Erythroblast (primary cell): ENCODE measurements around the gene YPEL2.
A peak's percentile ranks its signal among the peaks of the same experiment; 100 is the strongest.

Experiments used
- DNase-seq, 2 experiments: peaks; one replicate each; lab custom pipeline; 2025; lab: John Stamatoyannopoulos, UW
- GATA1 ChIP-seq: IDR thresholded peaks from 2 replicates; pipeline ENCODE4 v1.6.1; 2011; ENCODE audit warnings: low read depth, mild to moderate bottlenecking, control low read depth, low read length, moderate library complexity
- POLR2A ChIP-seq: IDR thresholded peaks from 2 replicates; pipeline ENCODE4 v1.6.1; 2011; ENCODE audit warnings: mild to moderate bottlenecking, low read length

YPEL2 gene

DNA sequence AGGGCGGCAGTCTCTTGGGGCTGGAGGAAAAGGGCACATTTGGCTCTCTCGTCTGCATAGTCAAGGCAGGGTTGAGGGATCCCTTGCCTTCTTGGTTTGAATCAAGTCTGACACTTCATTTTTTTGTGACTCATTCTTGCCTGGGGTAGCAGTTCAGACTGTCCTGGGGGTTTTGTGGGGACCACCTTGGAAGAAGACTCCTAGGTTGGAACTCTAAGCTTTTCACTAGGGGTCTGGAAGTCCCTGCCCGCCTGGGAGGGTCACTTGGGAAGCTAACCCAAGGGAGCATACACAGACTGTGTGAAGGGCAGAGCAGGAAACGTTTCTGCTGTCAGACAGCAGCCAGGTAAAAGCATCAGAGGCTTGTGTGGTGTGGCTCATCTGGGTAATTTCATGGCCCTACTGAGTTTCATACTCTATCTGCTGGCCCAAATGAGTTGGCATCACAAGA lies 11.3 kb downstream of the YPEL2 start:
- no peak for DNase-seq

DNA sequence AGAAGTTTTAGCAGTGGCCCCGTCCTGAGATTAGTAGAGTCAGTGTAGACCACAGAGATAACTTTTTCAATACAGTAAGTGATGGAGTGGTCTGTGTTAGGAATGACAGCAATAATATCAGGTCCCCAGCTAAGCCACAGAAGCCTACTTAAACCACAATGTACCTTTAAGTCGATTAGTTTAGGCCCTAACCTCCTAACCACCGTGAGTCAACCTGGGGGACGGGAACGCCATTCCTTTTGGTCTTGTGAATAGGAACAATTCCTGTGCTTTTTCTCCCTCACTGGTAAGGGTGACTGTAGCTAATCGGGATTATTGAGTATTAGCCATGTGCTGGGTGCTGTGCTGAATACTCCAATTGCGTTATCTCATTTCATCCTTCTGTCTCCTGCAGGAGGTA lies 14.0 kb downstream of the YPEL2 start:
- DNase-seq, result no peak
- TF ChIP-seq POLR2A (no peak), GATA1 (no peak)

More for the DNA sequence above, 11.3 kb downstream of the YPEL2 start:
- TF ChIP-seq GATA1 (no peak), POLR2A (no peak)

DNA sequence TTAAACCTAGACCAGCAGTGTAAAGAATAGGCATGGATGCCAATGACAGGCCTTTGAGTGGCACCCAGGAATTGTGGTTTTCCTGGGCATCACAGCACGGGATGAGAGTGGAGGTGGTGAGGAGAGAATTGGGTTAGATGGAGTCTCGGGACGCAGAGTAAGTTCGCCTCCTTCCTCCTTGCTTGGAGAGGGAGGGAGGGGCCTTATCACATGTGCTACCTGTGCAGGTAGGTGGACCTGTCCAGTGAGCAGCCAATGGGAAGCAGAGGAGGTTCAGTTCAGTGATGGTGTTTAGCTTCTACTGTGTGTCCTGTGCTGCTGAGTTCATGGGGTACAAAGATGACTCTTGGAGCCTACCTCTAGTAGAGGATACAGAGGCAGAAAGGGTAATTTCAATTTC lies 14.9 kb downstream of the YPEL2 start:
- no peak for TF ChIP-seq GATA1
- no peak for TF ChIP-seq POLR2A
- DNase-seq, result no peak

DNA sequence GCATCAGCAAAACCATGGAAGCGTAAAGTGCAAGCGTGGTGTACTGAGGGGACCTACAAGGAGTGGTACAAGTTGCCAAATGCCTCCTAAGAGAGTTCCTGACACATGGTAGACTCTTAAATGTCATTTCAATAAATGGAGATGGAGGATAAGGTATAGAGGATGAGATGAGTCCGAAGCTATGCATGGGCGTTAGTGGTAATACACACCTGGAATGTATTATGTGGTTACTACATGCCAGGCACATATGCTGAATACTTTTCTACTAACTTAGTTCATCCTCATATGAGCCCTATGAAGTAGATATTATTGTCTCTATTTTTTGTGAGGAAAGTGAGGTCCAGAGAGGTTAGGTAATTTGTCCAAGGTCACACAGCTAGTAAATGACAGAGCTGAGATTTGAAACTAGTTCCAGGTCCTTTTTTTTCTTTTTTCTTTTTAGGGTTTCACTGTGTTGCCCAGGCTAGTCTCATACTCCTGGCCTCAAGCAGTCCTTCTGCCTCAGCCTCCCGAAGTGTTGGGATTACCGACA lies 15.5 kb downstream of the YPEL2 start:
- TF ChIP-seq POLR2A, result no peak
- TF ChIP-seq GATA1, result no peak
- DNase-seq, result no peak

DNA sequence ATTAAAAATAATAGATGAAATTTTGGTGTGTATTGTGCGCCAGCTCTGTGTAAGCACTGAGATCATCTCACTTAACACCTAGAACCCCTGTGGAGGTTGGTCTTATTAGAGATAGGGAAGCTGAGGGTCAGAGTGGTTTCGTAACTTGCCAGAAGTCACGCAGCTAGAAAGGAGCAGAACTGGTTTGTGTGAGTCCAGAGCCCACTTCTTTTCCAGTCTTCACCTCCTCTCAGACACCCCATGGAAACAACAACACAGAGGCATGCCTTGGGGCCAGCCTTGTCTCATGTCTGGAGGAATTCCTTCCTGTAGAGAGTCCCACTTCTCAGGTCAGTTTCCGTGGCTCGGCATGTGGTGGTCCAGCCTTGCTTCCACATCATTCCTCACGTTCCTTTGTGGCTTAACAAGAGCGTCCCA lies 16.5 kb downstream of the YPEL2 start:
- TF ChIP-seq GATA1 (no peak), POLR2A (no peak)
- DNase-seq, result no peak

DNA sequence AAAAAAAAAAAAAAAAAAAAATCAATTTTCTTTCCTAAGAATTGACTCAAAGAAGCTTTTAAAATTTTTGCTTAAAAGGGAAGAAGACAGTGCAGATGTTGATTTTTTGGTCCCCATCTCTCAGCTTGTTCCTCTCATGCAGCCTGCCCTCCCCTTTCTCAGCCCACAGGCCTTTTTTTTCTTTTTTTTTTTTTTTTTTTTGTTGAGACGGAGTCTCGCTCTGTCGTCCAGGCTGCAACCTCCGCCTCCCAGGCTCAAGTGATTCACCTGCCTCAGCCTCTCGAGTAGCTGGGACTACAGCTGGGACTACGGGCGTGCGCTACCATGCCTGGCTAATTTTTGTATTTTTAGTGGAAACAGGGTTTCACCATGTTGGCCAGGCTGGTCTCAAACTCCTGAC lies 17.7 kb downstream of the YPEL2 start:
- DNase-seq, result no peak
- no peak for TF ChIP-seq POLR2A
- no peak for TF ChIP-seq GATA1

DNA sequence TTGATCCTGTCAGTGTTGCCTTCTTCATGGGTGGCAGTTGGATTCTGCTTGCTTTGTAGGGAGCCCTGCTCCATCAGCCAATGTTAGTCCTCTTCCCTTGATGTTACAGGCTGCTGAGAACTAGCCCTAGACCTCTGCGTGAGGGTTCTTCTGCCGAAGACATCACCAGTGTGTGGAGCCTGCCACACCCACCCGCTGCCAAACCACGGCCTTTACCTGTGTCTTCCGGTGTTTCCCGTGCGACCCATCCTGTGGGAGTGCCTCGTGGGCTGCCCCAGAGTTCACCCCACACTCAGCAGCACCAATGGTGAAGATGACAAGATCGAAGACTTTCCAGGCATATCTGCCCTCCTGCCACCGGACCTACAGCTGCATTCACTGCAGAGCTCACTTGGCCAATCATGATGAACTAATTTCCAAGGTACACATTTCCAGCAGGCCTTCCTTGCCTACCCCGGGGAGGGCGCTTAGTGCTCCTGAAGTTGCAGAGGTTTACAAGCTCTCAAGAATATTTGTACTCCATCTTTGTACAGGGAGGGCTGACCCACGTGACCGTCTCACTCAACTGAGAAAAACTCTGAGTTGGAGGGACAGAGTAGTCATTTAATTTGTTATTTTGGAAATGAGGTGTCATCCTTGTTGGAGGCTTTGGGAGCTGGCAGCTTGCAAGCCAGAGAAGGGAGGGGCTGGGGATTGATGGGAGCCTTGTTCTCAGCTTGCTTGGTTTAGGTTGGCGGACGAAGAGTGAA lies 21.8 kb downstream of the YPEL2 start:
- no peak for DNase-seq
- TF ChIP-seq GATA1 (no peak), POLR2A (no peak)

DNA sequence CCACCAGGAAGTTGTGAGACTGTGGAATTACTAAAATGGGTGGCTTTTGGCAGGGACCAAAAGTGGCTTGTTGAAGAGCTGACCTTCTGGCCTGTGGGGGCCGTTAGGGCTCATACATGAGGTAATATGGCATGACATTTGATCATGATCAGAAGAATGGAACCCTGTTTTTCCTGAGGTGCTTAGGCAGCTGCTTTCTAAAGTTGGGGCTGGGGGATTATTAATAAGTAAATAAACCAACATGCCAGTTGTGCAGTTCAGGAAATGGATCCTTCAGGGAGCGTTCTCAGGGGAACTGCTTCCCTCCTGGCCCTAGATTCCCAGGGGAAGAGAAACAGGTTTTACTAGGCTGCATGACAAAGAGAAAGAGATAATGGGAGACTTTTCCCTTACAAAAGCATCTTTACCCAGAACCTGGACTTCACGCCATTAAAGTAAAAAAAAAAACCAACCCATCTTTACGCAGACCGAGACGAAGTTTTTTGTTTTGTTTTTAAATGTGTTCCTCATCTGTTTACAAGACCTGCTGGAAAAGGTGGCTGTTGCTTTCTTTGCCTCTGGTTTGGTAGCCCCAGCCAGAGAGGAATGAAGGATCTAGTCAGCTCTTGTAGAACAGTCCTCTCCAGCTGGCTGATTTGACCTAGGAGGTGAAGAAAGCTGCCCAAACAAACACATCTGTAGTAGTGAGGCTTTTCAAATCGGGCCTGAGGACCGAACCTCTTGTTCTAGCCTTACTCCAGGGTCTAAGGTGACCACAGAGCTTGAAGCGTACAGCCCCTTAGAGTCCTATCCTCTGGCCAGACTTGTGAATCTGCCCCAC lies 22.7 kb downstream of the YPEL2 start:
- TF ChIP-seq POLR2A, result no peak
- no peak for TF ChIP-seq GATA1

DNA sequence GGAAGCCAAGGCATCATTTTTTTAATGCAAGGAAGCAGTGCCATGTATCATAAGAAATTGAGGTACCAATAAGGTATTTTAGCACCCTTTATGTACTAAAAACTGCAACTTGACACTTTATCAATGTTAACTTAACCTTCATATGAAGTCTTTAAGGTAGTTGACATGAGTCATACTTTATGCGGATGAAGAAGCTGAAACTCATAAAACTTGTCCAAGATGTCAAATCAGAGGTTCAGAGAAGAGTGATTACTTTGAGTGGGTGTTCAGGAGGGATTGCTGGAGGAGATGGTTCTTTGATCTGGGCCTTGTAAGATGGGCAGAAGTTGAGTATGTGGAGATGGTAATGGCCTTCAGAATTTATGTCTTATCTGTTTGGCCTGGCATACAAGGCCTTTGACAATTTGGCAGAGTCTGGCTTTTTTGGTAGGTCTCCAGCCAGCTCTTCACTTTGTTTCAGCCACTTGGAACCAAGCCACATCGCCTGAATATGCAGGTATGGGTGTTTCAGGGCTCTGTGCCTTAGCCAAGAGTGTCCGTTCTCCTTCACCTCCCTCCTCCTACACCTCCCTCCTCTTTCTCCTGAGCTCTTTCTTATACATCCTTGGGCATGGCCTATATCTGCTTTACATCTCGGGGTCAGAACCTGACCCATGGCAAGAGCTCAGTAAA lies 23.7 kb downstream of the YPEL2 start:
- TF ChIP-seq POLR2A (no peak), GATA1 (no peak)
- no peak for DNase-seq

More for the DNA sequence above, 22.7 kb downstream of the YPEL2 start:
- DNase-seq, result no peak

DNA sequence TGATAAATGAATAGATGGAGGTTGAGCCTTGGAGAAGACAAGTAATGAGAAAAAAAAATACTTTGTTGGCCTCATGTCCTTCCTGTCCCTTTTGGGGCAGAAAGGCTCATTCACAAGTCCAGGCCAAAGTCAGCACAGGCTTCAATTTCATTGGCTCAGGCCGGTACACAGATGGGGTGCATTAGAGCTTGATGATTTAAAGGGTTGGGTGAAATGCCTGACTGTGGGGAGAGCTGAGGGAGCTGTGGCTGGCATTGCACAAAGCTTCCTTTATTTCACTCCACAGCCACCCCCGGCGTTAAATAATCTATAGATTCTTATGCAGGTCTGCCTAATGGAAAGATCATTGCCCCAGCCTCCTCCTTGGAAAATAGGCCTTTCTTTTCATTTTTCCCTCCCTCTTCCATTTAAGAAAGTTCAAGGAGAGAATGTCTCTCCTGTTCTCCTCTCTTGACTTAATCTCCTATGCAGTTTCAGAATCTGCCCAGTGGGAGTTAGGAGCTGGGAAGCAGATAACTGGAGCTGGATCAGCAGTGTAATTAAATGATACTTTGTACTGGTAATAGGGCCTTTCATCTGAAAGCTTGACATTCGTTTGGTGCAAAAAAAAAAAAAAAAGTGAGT lies 24.4 kb downstream of the YPEL2 start:
- TF ChIP-seq GATA1, result no peak
- TF ChIP-seq POLR2A, result no peak

DNA sequence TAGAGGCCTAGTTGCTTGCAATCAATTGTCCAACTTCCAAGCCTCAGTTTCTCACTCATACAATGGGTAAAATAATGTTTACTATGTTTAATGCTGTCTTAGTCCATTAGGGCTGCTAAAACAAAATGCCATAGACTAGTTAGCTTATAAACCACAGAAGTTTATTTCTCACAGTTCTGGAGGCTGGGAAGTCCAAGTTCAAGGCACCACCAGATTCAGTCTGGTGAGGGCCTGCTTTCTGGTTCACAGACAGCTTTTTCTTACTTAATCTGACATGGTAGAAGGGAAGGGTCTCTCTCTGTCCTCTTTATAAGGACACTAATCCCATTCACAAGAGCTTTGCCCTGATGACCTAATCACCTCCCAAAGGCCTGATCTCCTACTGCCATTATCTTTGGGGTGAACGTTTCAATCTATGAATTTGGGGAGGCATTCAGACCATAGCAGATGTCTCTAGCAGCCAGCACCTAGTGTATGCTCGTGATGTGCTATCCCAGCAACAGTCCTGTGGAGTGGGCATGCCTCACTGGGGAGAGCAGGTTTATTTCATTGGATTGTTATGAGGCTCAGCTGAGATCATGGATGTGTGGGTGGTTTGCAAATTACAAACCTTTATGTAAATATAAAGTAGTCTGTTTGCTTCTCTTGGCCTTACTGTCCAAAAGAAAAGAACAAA lies 25.2 kb downstream of the YPEL2 start:
- no peak for TF ChIP-seq POLR2A
- TF ChIP-seq GATA1, result no peak
- DNase-seq, result no peak

More for the DNA sequence above, 24.4 kb downstream of the YPEL2 start:
- no peak for DNase-seq

DNA sequence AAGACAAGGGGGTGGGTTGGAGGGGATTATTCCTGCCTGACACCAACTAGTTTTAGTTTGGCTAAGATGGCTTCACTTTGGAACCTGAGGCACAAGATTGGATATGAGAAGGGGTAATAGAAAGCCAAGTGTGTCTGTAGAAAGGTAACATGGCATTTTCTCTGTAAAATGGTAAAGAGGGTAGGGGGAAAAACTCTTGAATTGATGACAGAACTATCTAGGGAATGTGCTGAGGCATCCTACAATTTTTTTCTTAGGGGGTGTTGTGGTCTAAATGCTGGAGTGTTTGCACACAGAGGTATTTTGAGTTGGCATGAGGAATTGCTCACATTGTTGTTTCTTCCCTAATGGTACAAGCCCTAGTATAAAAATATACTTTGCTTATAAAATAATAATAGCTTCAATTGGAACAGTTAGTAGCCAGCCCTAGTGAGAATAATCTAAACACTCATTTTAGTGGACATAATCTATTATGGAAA lies 25.8 kb downstream of the YPEL2 start:
- TF ChIP-seq POLR2A, result no peak
- TF ChIP-seq GATA1, result no peak

DNA sequence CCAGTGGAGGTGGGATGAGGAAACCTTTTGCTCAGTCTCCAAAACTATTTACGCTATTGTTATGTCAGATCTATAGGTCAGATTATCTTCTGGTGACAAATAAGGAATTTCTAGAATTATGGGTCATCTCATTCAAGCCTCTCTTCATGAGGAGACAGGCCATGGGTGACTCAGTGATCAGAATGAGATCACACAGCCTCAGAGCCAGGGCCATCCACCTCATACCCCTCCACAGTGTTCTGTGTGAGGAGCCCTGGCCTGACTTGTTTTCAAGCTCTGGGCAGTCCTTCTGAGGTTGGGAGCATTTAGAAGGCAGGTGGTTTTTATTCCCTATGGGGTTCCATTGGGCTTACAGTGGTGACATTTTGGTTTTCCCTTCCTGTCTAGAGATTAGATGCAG lies 26.5 kb downstream of the YPEL2 start:
- TF ChIP-seq GATA1 (no peak), POLR2A (no peak)
- peak in 1 of 2 experiments; percentile 7 for DNase-seq

More for the DNA sequence above, 25.8 kb downstream of the YPEL2 start:
- no peak for DNase-seq

DNA sequence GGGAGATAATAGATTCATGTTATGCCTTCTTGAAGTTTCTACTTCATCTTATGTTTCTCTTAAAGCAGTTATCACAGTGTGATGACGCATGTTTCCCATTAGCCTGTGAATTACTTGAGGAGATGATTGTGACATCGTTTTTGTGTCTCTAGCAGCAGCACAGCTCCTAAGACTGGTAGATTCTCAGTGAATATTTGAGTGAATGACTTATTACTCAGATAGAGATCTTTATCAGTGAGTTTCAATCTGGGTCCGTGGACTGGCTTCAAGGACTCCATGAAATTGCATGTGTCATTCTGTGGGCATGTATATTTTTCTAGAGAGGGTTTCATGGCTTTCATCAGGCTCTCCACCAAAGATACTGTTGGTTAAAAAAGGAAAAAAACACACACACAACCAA lies 29.9 kb downstream of the YPEL2 start:
- DNase-seq, result no peak
- TF ChIP-seq POLR2A (no peak), GATA1 (no peak)
